Naive thymus-derived CD4-positive, alpha-beta T cell (primary cell): Measurements from ENCODE around the gene LAPTM4A. TPM values are rescaled to one million over a fixed set of nuclear protein-coding genes. Genes with fewer than 3 reads are reported as not detected.
"Not testable (repeated sequence)": the region's sequence is repeated elsewhere in the genome, so short reads cannot be mapped to it uniquely, and the experiment has no call there.

Experiments
- ATAC-seq: fragments of 150-1000 bp; cut with Tn5 transposase; 2 replicates; pipeline ENCODE4 v1.10.0; 2021; ENCODE audit warnings: mild to moderate bottlenecking, moderate library complexity
- CTCF ChIA-PET: fragments of 350-600 bp; sonication (Branson Sonifier 250); formaldehyde crosslinking; loops from one replicate; lab custom pipeline; 2021; ENCODE audit warnings: antibody characterized with exemption; lab: Charles Lee
- POLR2A ChIA-PET: fragments of 350-600 bp; sonication (Branson Sonifier 250); formaldehyde crosslinking; loops from one replicate; lab custom pipeline; 2021; ENCODE audit warnings: antibody characterized with exemption, inconsistent platforms; lab: Charles Lee
- DNase-seq, 9 donors: peaks; one replicate each; pipeline versions ENCODE4 v3.0.0 to v3.0.0-alpha.2; 2020 to 2022; ENCODE audit warnings: mixed read lengths in 1 of 9
- H3K27ac ChIP-seq: one replicate; pipeline ENCODE4 v1.7.0; 2013; ENCODE audit warnings: mild to moderate bottlenecking, low read depth, low read length, moderate library complexity
- H3K27me3 ChIP-seq, 2 donors: one replicate each; pipeline ENCODE4 v1.7.0; 2013; ENCODE audit warnings: low read length in 2 of 2, mild to moderate bottlenecking in 2 of 2, moderate library complexity in 2 of 2; ENCODE audit not compliant: control insufficient read depth in 2 of 2, insufficient read depth in 2 of 2
- H3K36me3 ChIP-seq, 3 experiments: 1 replicate in 2 of 3; 2 replicates in 1 of 3; pipeline ENCODE4 v1.7.0; 2013; ENCODE audit warnings: low read length in 3 of 3, mild to moderate bottlenecking in 3 of 3, moderate library complexity in 1 of 3; ENCODE audit not compliant: insufficient read depth in 3 of 3, control insufficient read depth in 2 of 3
- H3K4me1 ChIP-seq, 2 donors: one replicate each; pipeline ENCODE4 v1.7.0; 2013; ENCODE audit warnings: low read length in 2 of 2, mild to moderate bottlenecking in 2 of 2, moderate library complexity in 1 of 2; ENCODE audit not compliant: control insufficient read depth in 2 of 2, insufficient read depth in 2 of 2
- H3K4me3 ChIP-seq: 2 replicates; pipeline ENCODE4 v1.7.0; 2013; ENCODE audit warnings: mild to moderate bottlenecking, low read length
- H3K9me3 ChIP-seq, 3 experiments: 1 replicate in 2 of 3; 2 replicates in 1 of 3; pipeline ENCODE4 v1.7.0; 2013; ENCODE audit warnings: low read length in 3 of 3; ENCODE audit not compliant: control insufficient read depth in 2 of 3
- H3K27ac Mint-ChIP-seq, 9 donors: one replicate each; pipeline ENCODE4 v1.8.0; 2020 to 2022; ENCODE audit warnings: mixed read lengths in 9 of 9, mild to moderate bottlenecking in 8 of 9, moderate library complexity in 5 of 9, inconsistent platforms in 2 of 9
- H3K27me3 Mint-ChIP-seq, 5 donors: one replicate each; pipeline ENCODE4 v1.8.0; 2021 to 2022; ENCODE audit warnings: mixed read lengths in 5 of 5, mild to moderate bottlenecking in 1 of 5
- H3K36me3 Mint-ChIP-seq, 5 donors: one replicate each; pipeline ENCODE4 v1.8.0; 2020 to 2022; ENCODE audit warnings: mixed read lengths in 5 of 5, mild to moderate bottlenecking in 3 of 5, inconsistent platforms in 1 of 5
- H3K4me1 Mint-ChIP-seq, 7 donors: one replicate each; pipeline ENCODE4 v1.8.0; 2020 to 2022; ENCODE audit warnings: mixed read lengths in 7 of 7, mild to moderate bottlenecking in 3 of 7, inconsistent platforms in 1 of 7
- H3K4me3 Mint-ChIP-seq, 10 donors: one replicate each; pipeline ENCODE4 v1.8.0; 2020 to 2022; ENCODE audit warnings: mild to moderate bottlenecking in 10 of 10, mixed read lengths in 10 of 10, moderate library complexity in 6 of 10, inconsistent platforms in 2 of 10
- H3K9me3 Mint-ChIP-seq, 11 donors: one replicate each; pipeline ENCODE4 v1.8.0; 2020 to 2022; ENCODE audit warnings: mixed read lengths in 11 of 11, mild to moderate bottlenecking in 4 of 11, inconsistent platforms in 1 of 11, moderate library complexity in 1 of 11
- intact Hi-C, 2 donors: fragments of 100-400 bp; cut with micrococcal nuclease; formaldehyde crosslinking; loops; one replicate each; pipeline ENCODE4 v1.15.1; 2023
- polyA plus RNA-seq, 2 donors: library from polyadenylated mRNA; unstranded; fragments of 300-500 nt; fragmentation: Illumina TruSeq; gene quantifications; one replicate each; pipeline ENCODE4 v1.2.3, GENCODE V29; 2021
- total RNA-seq, 6 experiments: library from RNA in 5 of 6; stranded (reverse) in 5 of 6; gene quantifications; 1 replicate in 5 of 6; 2 replicates in 1 of 6; pipeline ENCODE4 v1.2.3 and lab custom pipeline; 2021 to 2026

The LAPTM4A gene
- total and polyA plus RNA-seq, 7 experiments from 2014 or later = 32.3 to 106 (median 49.8) TPM

- DNase-seq (no peak), ATAC-seq (no peak)
- H3K4me1 ChIP-seq = no peaks in the 10 kb centered on the region
- H3K4me1 Mint-ChIP-seq = no peaks in the 10 kb centered on the region
- H3K36me3 Mint-ChIP-seq = peaks cover 0 to 4% (median 0%) of the 10 kb centered on the region in 5 donors
- ChIA-PET CTCF (no interaction called here), POLR2A (no interaction called here)
- intact Hi-C loops = no loop called here
- no peak overlapping the region for H3K4me3 Mint-ChIP-seq
- H3K27ac Mint-ChIP-seq = no peak overlapping the region
- peaks cover 0 to 4% (median 0%) of the 10 kb centered on the region in 3 experiments for H3K9me3 ChIP-seq
- peaks cover 0 to 8% (median 5%) of the 10 kb centered on the region in 5 donors for H3K27me3 Mint-ChIP-seq
- H3K27ac ChIP-seq = no peak overlapping the region
- H3K9me3 Mint-ChIP-seq = peaks cover 0 to 8% (median 0%) of the 10 kb centered on the region in 11 donors
- no peak overlapping the region for H3K4me3 ChIP-seq
- no peaks in the 10 kb centered on the region for H3K27me3 ChIP-seq
- H3K36me3 ChIP-seq = no peaks in the 10 kb centered on the region
These were observed 28.2 kb upstream of the LAPTM4A start for GRCh38 chr2:20079546-20080115.

- Histone ChIP-seq H3K27ac (no peak overlapping the region), H3K36me3 (no peaks in the 10 kb centered on the region), H3K4me3 (no peak overlapping the region), H3K9me3 (peaks cover 0 to 4% (median 0%) of the 10 kb centered on the region in 3 experiments), H3K27me3 (no peaks in the 10 kb centered on the region), H3K4me1 (no peaks in the 10 kb centered on the region)
- Mint-ChIP-seq H3K9me3 (peaks cover 0 to 8% (median 0%) of the 10 kb centered on the region in 11 donors), H3K4me3 (no peak overlapping the region), H3K27me3 (peaks cover 0 to 15% (median 5%) of the 10 kb centered on the region in 5 donors), H3K27ac (no peak overlapping the region), H3K4me1 (peaks cover 0 to 4% (median 0%) of the 10 kb centered on the region in 7 donors), H3K36me3 (peaks cover 0 to 4% (median 0%) of the 10 kb centered on the region in 5 donors)
- CTCF ChIA-PET = no interaction called here
- ATAC-seq (no peak), DNase-seq (no peak)
- POLR2A ChIA-PET = no interaction called here
- intact Hi-C loops = no loop called here
These were observed 26.0 kb upstream of the LAPTM4A start for GRCh38 chr2:20077411-20077940.

GRCh38 chr2:20076757-20077156 lies 25.3 kb upstream of the LAPTM4A start:
- H3K4me3 Mint-ChIP-seq = no peak overlapping the region
- no peaks in the 10 kb centered on the region for H3K4me1 ChIP-seq
- peaks cover 0 to 4% (median 0%) of the 10 kb centered on the region in 5 donors for H3K36me3 Mint-ChIP-seq
- ChIA-PET POLR2A (no interaction called here), CTCF (no interaction called here)
- peaks cover 0 to 8% (median 0%) of the 10 kb centered on the region in 11 donors for H3K9me3 Mint-ChIP-seq
- H3K9me3 ChIP-seq = peaks cover 0 to 4% (median 0%) of the 10 kb centered on the region in 3 experiments
- H3K27me3 ChIP-seq = no peaks in the 10 kb centered on the region
- H3K27ac ChIP-seq = no peak overlapping the region
- intact Hi-C loops = no loop called here
- DNase-seq (no peak), ATAC-seq (no peak)
- H3K27ac Mint-ChIP-seq = no peak overlapping the region
- H3K4me1 Mint-ChIP-seq = peaks cover 0 to 4% (median 0%) of the 10 kb centered on the region in 7 donors
- peaks cover 0 to 15% (median 5%) of the 10 kb centered on the region in 5 donors for H3K27me3 Mint-ChIP-seq
- H3K36me3 ChIP-seq = no peaks in the 10 kb centered on the region
- no peak overlapping the region for H3K4me3 ChIP-seq

- peaks cover 0 to 15% (median 5%) of the 10 kb centered on the region in 5 donors for H3K27me3 Mint-ChIP-seq
- H3K9me3 ChIP-seq = peaks cover 0 to 4% (median 0%) of the 10 kb centered on the region in 3 experiments
- no peaks in the 10 kb centered on the region for H3K4me1 ChIP-seq
- POLR2A ChIA-PET = no interaction called here
- H3K27ac ChIP-seq = no peak overlapping the region
- no peaks in the 10 kb centered on the region for H3K36me3 ChIP-seq
- peak overlapping the region in 1 of 9 donors; percentile 70 for H3K27ac Mint-ChIP-seq
- no peak for ATAC-seq
- DNase-seq = no peak
- H3K4me3 ChIP-seq = no peak overlapping the region
- peaks cover 0 to 4% (median 0%) of the 10 kb centered on the region in 7 donors for H3K4me1 Mint-ChIP-seq
- peaks cover 0 to 8% (median 0%) of the 10 kb centered on the region in 11 donors for H3K9me3 Mint-ChIP-seq
- no peak overlapping the region for H3K4me3 Mint-ChIP-seq
- H3K27me3 ChIP-seq = no peaks in the 10 kb centered on the region
- intact Hi-C loops = no loop called here
- CTCF ChIA-PET = no interaction called here
- H3K36me3 Mint-ChIP-seq = peaks cover 0 to 4% (median 0%) of the 10 kb centered on the region in 5 donors
These were observed 23.5 kb upstream of the LAPTM4A start for GRCh38 chr2:20074901-20075300.

- CTCF ChIA-PET, H3K4me3 Mint-ChIP-seq, H3K9me3 Mint-ChIP-seq, DNase-seq, H3K4me3 ChIP-seq, H3K9me3 ChIP-seq, H3K4me1 Mint-ChIP-seq, POLR2A ChIA-PET, H3K27ac ChIP-seq, H3K4me1 ChIP-seq, intact Hi-C loops, H3K36me3 ChIP-seq, H3K27ac Mint-ChIP-seq, ATAC-seq, H3K27me3 ChIP-seq, H3K36me3 Mint-ChIP-seq: not testable (repeated sequence)
- peaks cover 0 to 15% (median 5%) of the 10 kb centered on the region in 5 donors for H3K27me3 Mint-ChIP-seq
These were observed 22.7 kb upstream of the LAPTM4A start for GRCh38 chr2:20074046-20074648.

GRCh38 chr2:20073460-20073859 lies 22.0 kb upstream of the LAPTM4A start:
- ChIA-PET CTCF (no interaction called here), POLR2A (no interaction called here)
- Histone ChIP-seq H3K9me3 (peaks cover 0 to 4% (median 0%) of the 10 kb centered on the region in 3 experiments), H3K4me3 (no peak overlapping the region), H3K4me1 (no peaks in the 10 kb centered on the region), H3K36me3 (no peaks in the 10 kb centered on the region), H3K27ac (no peak overlapping the region), H3K27me3 (no peaks in the 10 kb centered on the region)
- intact Hi-C loops = no loop called here
- H3K4me1 Mint-ChIP-seq = peaks cover 0 to 4% (median 0%) of the 10 kb centered on the region in 7 donors
- peaks cover 0 to 4% (median 0%) of the 10 kb centered on the region in 5 donors for H3K36me3 Mint-ChIP-seq
- no peak for DNase-seq
- H3K27me3 Mint-ChIP-seq = peaks cover 0 to 15% (median 5%) of the 10 kb centered on the region in 5 donors
- no peak for ATAC-seq
- no peak overlapping the region for H3K27ac Mint-ChIP-seq
- peaks cover 0 to 8% (median 0%) of the 10 kb centered on the region in 11 donors for H3K9me3 Mint-ChIP-seq
- H3K4me3 Mint-ChIP-seq = no peak overlapping the region
